GM12878 (cell line): ENCODE measurements around the gene TMEM176B. TPM values are rescaled to one million over a fixed set of nuclear protein-coding genes. Genes with fewer than 3 reads are reported as not detected.

Experiments used
- ATAC-seq: fragments of 200-7000 bp; cut with Tn5 transposase; 3 replicates; pipeline ENCODE4 v1.9.1; 2020; ENCODE audit warnings: mild to moderate bottlenecking, moderate library complexity
- BruUV-seq: library from RNA; stranded (reverse); fragments of 400-500 nt; replicated peaks from 2 replicates; lab custom pipeline; 2021; lab: Mats Ljungman, UMichigan
- CTCF ChIA-PET: fragments of 300-600 bp; sonication (Branson Sonifier 250); formaldehyde crosslinking; extraction: SDS; loops from one replicate; lab custom pipeline; 2021; ENCODE audit warnings: inconsistent platforms; lab: Yijun Ruan, JAX
- POLR2A ChIA-PET: fragments of 350-600 bp; formaldehyde crosslinking; extraction: SDS; loops from one replicate; lab custom pipeline; 2021; ENCODE audit warnings: inconsistent platforms; lab: Charles Lee
- RAD21 ChIA-PET: fragments of 300-600 bp; sonication (Branson Sonifier 250); formaldehyde crosslinking; loops from one replicate; lab custom pipeline; 2023; ENCODE audit warnings: antibody characterized with exemption; ENCODE audit not compliant: unreplicated experiment; lab: Charles Lee
- SMC1A ChIA-PET: fragments of 300-600 bp; sonication (Branson Sonifier 250); formaldehyde crosslinking; loops from one replicate; lab custom pipeline; 2023; ENCODE audit not compliant: unreplicated experiment, uncharacterized antibody; lab: Charles Lee
- DNase-seq: peaks from one replicate; pipeline ENCODE4 v3.0.0-alpha.2; 2011; ENCODE audit warnings: low read depth, low spot score
- FAIRE-seq: peaks from 3 replicates; lab custom pipeline; 2011; peaks lifted over from hg19 to GRCh38; lab: Jason Lieb, UNC
- H2AFZ ChIP-seq: 2 replicates; pipeline ENCODE4 v1.6.0; 2011; ENCODE audit warnings: low read depth, low read length, control low read depth; ENCODE audit not compliant: control insufficient read depth
- H3K27ac ChIP-seq: 2 replicates; pipeline ENCODE4 v1.5.1; 2011; ENCODE audit warnings: control low read depth; ENCODE audit not compliant: control insufficient read depth, insufficient read depth
- H3K27me3 ChIP-seq, 2 experiments: replicated peaks in 1 of 2; 2 replicates each; pipeline versions ENCODE4 v1.6.0 to v1.6.1; 2011; ENCODE audit warnings: low read length in 1 of 2; ENCODE audit not compliant: control insufficient read depth in 2 of 2, insufficient read depth in 2 of 2
- H3K36me3 ChIP-seq, 2 experiments: 2 replicates each; pipeline ENCODE4 v1.5.1; 2011; ENCODE audit warnings: low read length in 1 of 2; ENCODE audit not compliant: control insufficient read depth in 2 of 2, insufficient read depth in 2 of 2
- H3K4me1 ChIP-seq: 2 replicates; pipeline ENCODE4 v1.6.1; 2011; ENCODE audit warnings: mild to moderate bottlenecking, low read length, moderate library complexity, mixed read lengths; ENCODE audit not compliant: control insufficient read depth, insufficient read depth
- H3K4me2 ChIP-seq: 2 replicates; pipeline ENCODE4 v1.6.0; 2011; ENCODE audit warnings: control low read depth; ENCODE audit not compliant: control insufficient read depth, insufficient read depth
- H3K4me3 ChIP-seq: fragments of 200-600 bp; sonication (generic); 2 replicates; pipeline ENCODE4 v1.5.1; 2016
- H3K79me2 ChIP-seq: 2 replicates; pipeline ENCODE4 v1.6.0; 2011; ENCODE audit warnings: low read length; ENCODE audit not compliant: control insufficient read depth, insufficient read depth
- H3K9ac ChIP-seq: 2 replicates; pipeline ENCODE4 v1.8.0; 2011; ENCODE audit warnings: low read length, control low read depth, mixed read lengths; ENCODE audit not compliant: control insufficient read depth, insufficient read depth
- H3K9me3 ChIP-seq: replicated peaks from 3 replicates; pipeline ENCODE4 v1.5.1; 2011; ENCODE audit warnings: mild to moderate bottlenecking, low read length; ENCODE audit not compliant: control insufficient read depth, insufficient read depth
- H4K20me1 ChIP-seq: 2 replicates; pipeline ENCODE4 v1.6.0; 2011; ENCODE audit not compliant: control insufficient read depth, insufficient read depth
- NR2C1 ChIP-seq: fragments of 450-650 bp; IDR thresholded peaks from 2 replicates; pipeline ENCODE4 v1.6.1; 2017; ENCODE audit warnings: antibody characterized with exemption, mild to moderate bottlenecking, moderate library complexity
- NR2F1 ChIP-seq: fragments of 450-650 bp; conservative IDR thresholded peaks from 2 replicates; pipeline ENCODE4 v1.6.1; 2017; ENCODE audit warnings: mild to moderate bottlenecking
- POLR2AphosphoS5 ChIP-seq: IDR thresholded peaks from 2 replicates; pipeline ENCODE4 v1.6.1; 2011; ENCODE audit warnings: mild to moderate bottlenecking, low read length, inconsistent platforms
- POU2F2 ChIP-seq: IDR thresholded peaks from 3 replicates; pipeline ENCODE4 v1.6.1; 2011; ENCODE audit warnings: low read depth, mild to moderate bottlenecking, low read length, borderline replicate concordance
- SMAD5 ChIP-seq: IDR thresholded peaks from 2 replicates; pipeline ENCODE4 v1.6.1; 2016; ENCODE audit warnings: antibody characterized with exemption, low read depth
- ZSCAN29 ChIP-seq: fragments of 450-650 bp; IDR thresholded peaks from 2 replicates; pipeline ENCODE4 v1.6.1; 2017; ENCODE audit warnings: mild to moderate bottlenecking, moderate library complexity
- ZZZ3 ChIP-seq: IDR thresholded peaks from 2 replicates; pipeline ENCODE4 v1.6.1; 2011; ENCODE audit warnings: low read depth; ENCODE audit not compliant: control insufficient read depth, insufficient read length
- WGBS: methylation state at CpG from one replicate; pipeline ENCODE4 v1.1.6; 2016; ENCODE audit warnings: low lambda C conversion rate; ENCODE audit not compliant: insufficient replicate concordance, insufficient coverage; ENCODE audit errors: missing lambda C conversion rate; 5-methylcytosine and 5-hydroxymethylcytosine counted together
- in situ Hi-C: fragments of 300-500 bp; cut with MboI; formaldehyde crosslinking; loops from 9 replicates; pipeline ENCODE4 v1.14.3; 2018; ENCODE audit warnings: mixed read lengths
- intact Hi-C: fragments of 100-400 bp; cut with micrococcal nuclease; formaldehyde crosslinking; loops from one replicate; pipeline ENCODE4 v1.14.2; 2022; ENCODE audit not compliant: unreplicated experiment
- polyA plus RNA-seq, 11 experiments: library from polyadenylated mRNA; depleted of rRNA in 4 of 11; unstranded in 6 of 11; stranded (reverse) in 5 of 11; fragments of >200 nt; fragmentation: Nextera tagmentation in 4 of 11; fragmentation: Illumina TruSeq in 1 of 11; extraction: Ambion mirVana in 4 of 11; extraction: Trizol in 1 of 11; gene quantifications; 1 replicate in 1 of 11; 2 replicates in 10 of 11; pipeline versions ENCODE4 v1.2.1 to v1.2.3, GENCODE V29; 2011 to 2016; ENCODE audit warnings: inconsistent platforms in 2 of 11, missing spikeins in 2 of 11, low read depth in 1 of 11
- total RNA-seq, 4 experiments: library from RNA; depleted of rRNA in 3 of 4; stranded (reverse); fragments of >200 nt in 3 of 4; fragmentation: Illumina TruSeq in 1 of 4; extraction: Trizol in 1 of 4; gene quantifications; 2 replicates each; pipeline versions ENCODE4 v1.2.1 to v1.2.3, GENCODE V29; 2013 to 2021
- TF ChIP-seq, protein P1 (sequence below): fragments of 150-350 bp; IDR thresholded peaks from 2 replicates; pipeline ENCODE4 v1.6.1; 2014; ENCODE audit warnings: mild to moderate bottlenecking, low read depth, low read length
- TF ChIP-seq, protein P2 (sequence below): fragments of 450-650 bp; formaldehyde crosslinking; IDR thresholded peaks from 2 replicates; pipeline ENCODE4 v1.5.0; 2022; ENCODE audit warnings: mild to moderate bottlenecking, missing genetic modification characterization

TMEM176B gene
- total and polyA plus RNA-seq, 10 of the 15 experiments (the other 5 are each of a cell fraction or from before 2014, with no cell fraction given): 0.05 to 0.40 (median 0.20) TPM; not detected in 4

DNA sequence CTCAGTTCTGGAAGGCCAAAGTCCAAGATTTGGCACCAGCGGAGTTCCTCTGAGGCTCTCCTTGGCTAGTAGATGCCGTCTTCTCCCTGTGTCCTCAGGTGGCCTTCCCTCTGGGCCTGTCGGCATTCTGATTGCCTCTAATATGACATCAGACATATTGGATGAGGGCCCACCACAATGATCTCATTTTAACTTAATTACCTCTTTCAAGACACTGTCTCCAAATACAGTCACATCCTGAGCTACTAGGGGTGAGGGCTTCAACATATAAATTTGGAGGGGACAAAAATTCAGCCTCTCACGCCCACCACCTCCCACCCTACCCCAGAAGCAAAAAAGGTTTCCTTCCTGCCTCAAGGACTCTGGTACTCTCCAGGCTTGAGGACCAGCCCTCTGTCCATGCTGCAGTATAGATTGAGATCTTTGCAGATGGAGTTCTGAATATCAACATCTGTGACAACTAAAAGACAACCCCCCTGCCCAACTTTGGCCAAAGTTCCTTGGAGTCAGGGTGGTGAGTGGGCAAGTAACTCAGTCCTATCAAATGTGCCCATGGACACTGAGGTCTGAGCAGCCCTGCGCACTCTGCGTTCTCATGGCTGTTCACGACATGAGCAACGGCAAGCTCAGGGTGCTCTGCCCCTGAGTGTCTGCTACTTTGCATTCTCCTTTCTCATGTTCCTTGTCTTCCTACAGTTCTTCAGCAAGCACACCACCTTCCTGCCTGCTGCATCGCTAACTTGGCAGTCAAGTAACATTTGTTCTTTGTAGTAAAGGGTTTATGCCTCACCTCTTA is 11.5 kb downstream of the TMEM176B start:
- in situ Hi-C loops: no loop called here
- Histone ChIP-seq H3K36me3 (no peaks in the 10 kb centered on the region), H3K9me3 (no peaks in the 10 kb centered on the region), H4K20me1 (no peaks in the 10 kb centered on the region), H2AFZ (no peak overlapping the region), H3K4me1 (peaks cover 17% of the 10 kb centered on the region), H3K4me2 (no peak overlapping the region), H3K27ac (no peak overlapping the region), H3K27me3 (peaks cover 2 to 3% of the 10 kb centered on the region in 2 experiments; a peak in 2 of 4 replicates), H3K79me2 (no peaks in the 10 kb centered on the region), H3K4me3 (no peak overlapping the region), H3K9ac (no peak overlapping the region)
- FAIRE-seq: no peak
- RAD21 ChIA-PET: interaction anchor here (1.3 to 1.8 kb wide), 4 partner anchors 10 to 41 kb away, joined by 4 to 9 read pairs (median 5); partner anchors contain the start of gene TMEM176B
- intact Hi-C loops: no loop called here
- no TSS peak for BruUV-seq
- no peak for ATAC-seq
- CTCF ChIA-PET: interaction anchor here (0.5 to 2.8 kb wide), 5 partner anchors 10 to 111 kb away, joined by 3 to 16 read pairs (median 3); no protein-coding TSS in a partner anchor
- POLR2A ChIA-PET: interaction anchor here (2.3 kb wide), 1 partner anchor 10 kb away, joined by 7 read pairs; no protein-coding TSS in a partner anchor
- SMC1A ChIA-PET: interaction anchor here (1.1 to 4.5 kb wide), 5 partner anchors 9 to 110 kb away, joined by 3 to 21 read pairs (median 6); no protein-coding TSS in a partner anchor
- 77% methylated on average over 9 of the region's 9 CpGs for WGBS
- TF ChIP-seq, protein P1, sequence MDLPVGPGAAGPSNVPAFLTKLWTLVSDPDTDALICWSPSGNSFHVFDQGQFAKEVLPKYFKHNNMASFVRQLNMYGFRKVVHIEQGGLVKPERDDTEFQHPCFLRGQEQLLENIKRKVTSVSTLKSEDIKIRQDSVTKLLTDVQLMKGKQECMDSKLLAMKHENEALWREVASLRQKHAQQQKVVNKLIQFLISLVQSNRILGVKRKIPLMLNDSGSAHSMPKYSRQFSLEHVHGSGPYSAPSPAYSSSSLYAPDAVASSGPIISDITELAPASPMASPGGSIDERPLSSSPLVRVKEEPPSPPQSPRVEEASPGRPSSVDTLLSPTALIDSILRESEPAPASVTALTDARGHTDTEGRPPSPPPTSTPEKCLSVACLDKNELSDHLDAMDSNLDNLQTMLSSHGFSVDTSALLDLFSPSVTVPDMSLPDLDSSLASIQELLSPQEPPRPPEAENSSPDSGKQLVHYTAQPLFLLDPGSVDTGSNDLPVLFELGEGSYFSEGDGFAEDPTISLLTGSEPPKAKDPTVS: no peak
- TF ChIP-seq NR2F1 (no peak), SMAD5 (no peak), NR2C1 (no peak), POU2F2 (no peak), ZZZ3 (no peak), ZSCAN29 (no peak), POLR2AphosphoS5 (no peak)
- TF ChIP-seq, protein P2, sequence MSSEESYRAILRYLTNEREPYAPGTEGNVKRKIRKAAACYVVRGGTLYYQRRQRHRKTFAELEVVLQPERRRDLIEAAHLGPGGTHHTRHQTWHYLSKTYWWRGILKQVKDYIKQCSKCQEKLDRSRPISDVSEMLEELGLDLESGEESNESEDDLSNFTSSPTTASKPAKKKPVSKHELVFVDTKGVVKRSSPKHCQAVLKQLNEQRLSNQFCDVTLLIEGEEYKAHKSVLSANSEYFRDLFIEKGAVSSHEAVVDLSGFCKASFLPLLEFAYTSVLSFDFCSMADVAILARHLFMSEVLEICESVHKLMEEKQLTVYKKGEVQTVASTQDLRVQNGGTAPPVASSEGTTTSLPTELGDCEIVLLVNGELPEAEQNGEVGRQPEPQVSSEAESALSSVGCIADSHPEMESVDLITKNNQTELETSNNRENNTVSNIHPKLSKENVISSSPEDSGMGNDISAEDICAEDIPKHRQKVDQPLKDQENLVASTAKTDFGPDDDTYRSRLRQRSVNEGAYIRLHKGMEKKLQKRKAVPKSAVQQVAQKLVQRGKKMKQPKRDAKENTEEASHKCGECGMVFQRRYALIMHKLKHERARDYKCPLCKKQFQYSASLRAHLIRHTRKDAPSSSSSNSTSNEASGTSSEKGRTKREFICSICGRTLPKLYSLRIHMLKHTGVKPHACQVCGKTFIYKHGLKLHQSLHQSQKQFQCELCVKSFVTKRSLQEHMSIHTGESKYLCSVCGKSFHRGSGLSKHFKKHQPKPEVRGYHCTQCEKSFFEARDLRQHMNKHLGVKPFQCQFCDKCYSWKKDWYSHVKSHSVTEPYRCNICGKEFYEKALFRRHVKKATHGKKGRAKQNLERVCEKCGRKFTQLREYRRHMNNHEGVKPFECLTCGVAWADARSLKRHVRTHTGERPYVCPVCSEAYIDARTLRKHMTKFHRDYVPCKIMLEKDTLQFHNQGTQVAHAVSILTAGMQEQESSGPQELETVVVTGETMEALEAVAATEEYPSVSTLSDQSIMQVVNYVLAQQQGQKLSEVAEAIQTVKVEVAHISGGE (CRISPR knock-in tag): no peak
- TF ChIP-seq, all 136 proteins: peak for 0
- no peak for DNase-seq
